SK-N-MC (cell line): ENCODE data around the gene OSBPL10.

ENCODE experiments used
- DNase-seq: peaks from one replicate; pipeline ENCODE4 v3.0.0-alpha.2; 2011; ENCODE audit warnings: low read depth, low spot score
- H3K27ac ChIP-seq: fragments of 200-600 bp; sonication (generic); 2 replicates; pipeline ENCODE4 v1.5.1; 2016; ENCODE audit warnings: mixed run types
- H3K36me3 ChIP-seq: fragments of 200-600 bp; sonication (generic); 2 replicates; pipeline ENCODE4 v1.6.1; 2017; ENCODE audit warnings: antibody characterized with exemption, low read length, mixed read lengths; ENCODE audit not compliant: insufficient read depth
- H3K4me3 ChIP-seq: fragments of 200-600 bp; sonication (generic); 2 replicates; pipeline ENCODE4 v1.5.1; 2016
- H3K9ac ChIP-seq: fragments of 200-600 bp; sonication (generic); 2 replicates; pipeline ENCODE4 v1.8.0; 2017; ENCODE audit warnings: mixed run types, mixed read lengths; ENCODE audit not compliant: insufficient read length
- H3K9me3 ChIP-seq: fragments of 200-600 bp; sonication (generic); 2 replicates; pipeline ENCODE4 v1.6.1; 2017; ENCODE audit warnings: low read depth, mild to moderate bottlenecking, antibody characterized with exemption, low read length, moderate library complexity, mixed read lengths
- EZH2 ChIP-seq: fragments of 200-600 bp; sonication (generic); IDR thresholded peaks from one replicate; pipeline ENCODE4 v1.6.1; 2017; ENCODE audit warnings: antibody characterized with exemption
- FOXP2 ChIP-seq: optimal IDR thresholded peaks from 2 replicates; pipeline ENCODE3; 2011; ENCODE audit warnings: mild to moderate bottlenecking, moderate library complexity; ENCODE audit not compliant: insufficient read depth; ENCODE audit errors: extremely low read length, control extremely low read depth
- POLR2AphosphoS5 ChIP-seq: IDR thresholded peaks from 2 replicates; pipeline ENCODE4 v1.6.1; 2012; ENCODE audit warnings: mild to moderate bottlenecking, low read depth, low read length, borderline replicate concordance

Gene OSBPL10

GRCh38 chr3:31821118-31821517 lies 159.9 kb downstream of the OSBPL10 start:
- Histone ChIP-seq H3K36me3 (no peaks in the 10 kb centered on the region), H3K9me3 (no peaks in the 10 kb centered on the region), H3K4me3 (no peak overlapping the region), H3K9ac (no peak overlapping the region), H3K27ac (no peak overlapping the region)
- TF ChIP-seq EZH2 (no peak), POLR2AphosphoS5 (no peak), FOXP2 (no peak)
- no peak for DNase-seq

- Histone ChIP-seq H3K27ac (no peak overlapping the region), H3K9me3 (no peaks in the 10 kb centered on the region)
- no peak for DNase-seq
Observed at GRCh38 chr3:31819441-31819840, 161.6 kb downstream of the OSBPL10 start.

GRCh38 chr3:31817411-31817966 lies 163.6 kb downstream of the OSBPL10 start:
- Histone ChIP-seq H3K36me3 (no peaks in the 10 kb centered on the region), H3K9me3 (no peaks in the 10 kb centered on the region), H3K4me3 (no peak overlapping the region), H3K27ac (no peak overlapping the region), H3K9ac (no peak overlapping the region)
- no peak for DNase-seq
- TF ChIP-seq EZH2 (no peak), POLR2AphosphoS5 (no peak), FOXP2 (no peak)

More at GRCh38 chr3:31819441-31819840, 161.6 kb downstream of the OSBPL10 start:
- H3K36me3 ChIP-seq, result no peaks in the 10 kb centered on the region
- H3K4me3 ChIP-seq, result no peak overlapping the region
- no peak for TF ChIP-seq FOXP2
- no peak for TF ChIP-seq EZH2
- no peak for TF ChIP-seq POLR2AphosphoS5
- H3K9ac ChIP-seq, result no peak overlapping the region

- DNase-seq, result no peak
- H3K9me3 ChIP-seq, result no peaks in the 10 kb centered on the region
- no peak overlapping the region for H3K27ac ChIP-seq
- no peak overlapping the region for H3K4me3 ChIP-seq
- no peaks in the 10 kb centered on the region for H3K36me3 ChIP-seq
- TF ChIP-seq FOXP2, result no peak
- no peak for TF ChIP-seq POLR2AphosphoS5
- no peak for TF ChIP-seq EZH2
- no peak overlapping the region for H3K9ac ChIP-seq
Observed at GRCh38 chr3:31815631-31816440, 165.2 kb downstream of the OSBPL10 start.

- H3K9ac ChIP-seq, result no peak overlapping the region
- DNase-seq, result no peak
- H3K27ac ChIP-seq, result no peak overlapping the region
- TF ChIP-seq EZH2 (no peak), POLR2AphosphoS5 (no peak), FOXP2 (no peak)
- H3K4me3 ChIP-seq, result no peak overlapping the region
- H3K9me3 ChIP-seq, result no peaks in the 10 kb centered on the region
- H3K36me3 ChIP-seq, result no peaks in the 10 kb centered on the region
Observed at GRCh38 chr3:31815006-31815405, 166.1 kb downstream of the OSBPL10 start.

- DNase-seq, result no peak
- no peaks in the 10 kb centered on the region for H3K36me3 ChIP-seq
- TF ChIP-seq FOXP2, result no peak
- no peak for TF ChIP-seq EZH2
- TF ChIP-seq POLR2AphosphoS5, result no peak
- no peak overlapping the region for H3K4me3 ChIP-seq
- no peaks in the 10 kb centered on the region for H3K9me3 ChIP-seq
- H3K27ac ChIP-seq, result no peak overlapping the region
- no peak overlapping the region for H3K9ac ChIP-seq
Observed at GRCh38 chr3:31813686-31814085, 167.4 kb downstream of the OSBPL10 start.

- no peak overlapping the region for H3K27ac ChIP-seq
- DNase-seq, result no peak
- H3K4me3 ChIP-seq, result no peak overlapping the region
- no peak overlapping the region for H3K9ac ChIP-seq
- TF ChIP-seq EZH2 (no peak), FOXP2 (no peak), POLR2AphosphoS5 (no peak)
- no peaks in the 10 kb centered on the region for H3K36me3 ChIP-seq
- H3K9me3 ChIP-seq, result no peaks in the 10 kb centered on the region
Observed at GRCh38 chr3:31813197-31813596, 167.9 kb downstream of the OSBPL10 start.

- H3K9ac ChIP-seq, result no peak overlapping the region
- H3K4me3 ChIP-seq, result no peak overlapping the region
- no peak overlapping the region for H3K27ac ChIP-seq
- TF ChIP-seq FOXP2, result no peak
- no peak for TF ChIP-seq POLR2AphosphoS5
- TF ChIP-seq EZH2, result no peak
- H3K9me3 ChIP-seq, result no peaks in the 10 kb centered on the region
- no peak for DNase-seq
- no peaks in the 10 kb centered on the region for H3K36me3 ChIP-seq
Observed at GRCh38 chr3:31810991-31811433, 170.1 kb downstream of the OSBPL10 start.
